A673 (cell line): ENCODE results near the gene BPIFB2.

ENCODE experiments used
- CTCF ChIP-seq: fragments of 300-800, 200-600 bp; sonication (generic); conservative IDR thresholded peaks from 2 replicates; pipeline ENCODE4 v1.5.1; 2017; ENCODE audit warnings: low read depth, mild to moderate bottlenecking, antibody characterized with exemption, low read length, moderate library complexity, mixed read lengths
- EZH2 ChIP-seq: fragments of 200-600 bp; sonication (generic); IDR thresholded peaks from 2 replicates; pipeline ENCODE4 v1.6.1; 2017; ENCODE audit warnings: borderline replicate concordance, low read depth, mild to moderate bottlenecking, mixed read lengths, antibody characterized with exemption, low read length; ENCODE audit not compliant: poor library complexity, severe bottlenecking

GRCh38 chr20:33070111-33071053 lies 62.9 kb downstream of the BPIFB2 start:
- TF ChIP-seq CTCF (no peak), EZH2 (no peak)
